NCI-H2196 treated with DMSO at 0.1 percent for 48 hours (cell line): Measurements from ENCODE around the gene FANK1.
"Not testable (repeated sequence)": the region's sequence is repeated elsewhere in the genome, so short reads cannot be mapped to it uniquely, and the experiment has no call there.

Experiments
- DNase-seq: peaks from one replicate; lab custom pipeline; 2025; ENCODE audit not compliant: unreplicated experiment; lab: John Stamatoyannopoulos, UW

FANK1 gene

DNA sequence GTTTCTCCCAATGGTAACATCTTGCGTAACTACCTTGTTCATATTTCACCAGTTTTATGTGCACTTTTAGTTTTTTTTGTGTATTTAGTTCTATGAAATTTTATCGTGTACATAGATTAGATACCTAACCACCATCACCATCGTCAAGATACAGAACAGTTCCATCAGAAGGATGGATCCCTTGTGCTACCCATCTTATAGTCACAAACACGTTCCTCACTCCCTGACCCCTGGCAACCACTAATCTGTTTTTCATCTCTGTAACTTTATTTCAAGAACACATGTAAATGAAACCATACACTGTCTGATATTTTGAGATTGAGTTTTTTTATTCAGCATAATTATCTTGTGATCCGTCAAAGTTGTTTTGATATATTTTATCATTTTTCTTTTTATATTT lies 29.9 kb downstream of the FANK1 start:
- no peak for DNase-seq

DNA sequence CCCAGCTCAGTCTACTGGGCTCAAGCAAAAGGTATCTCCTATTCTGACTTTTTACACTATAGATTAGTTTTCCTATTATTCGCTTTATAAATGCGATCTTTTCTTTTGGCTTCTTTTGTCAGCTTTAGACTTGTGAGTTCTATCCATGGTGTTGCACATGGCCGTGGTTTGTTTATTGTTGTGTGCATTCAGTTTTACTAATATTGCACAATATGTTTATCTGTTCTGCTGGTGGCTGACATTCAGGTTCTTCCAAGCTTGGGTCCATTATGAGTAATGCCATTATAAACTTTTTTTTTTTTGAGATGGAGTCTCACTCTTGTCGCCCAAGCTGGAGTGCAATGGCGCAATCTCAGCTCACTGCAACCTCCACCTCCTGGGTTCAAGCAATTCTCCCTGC lies 30.9 kb downstream of the FANK1 start:
- not testable (repeated sequence) for DNase-seq

DNA sequence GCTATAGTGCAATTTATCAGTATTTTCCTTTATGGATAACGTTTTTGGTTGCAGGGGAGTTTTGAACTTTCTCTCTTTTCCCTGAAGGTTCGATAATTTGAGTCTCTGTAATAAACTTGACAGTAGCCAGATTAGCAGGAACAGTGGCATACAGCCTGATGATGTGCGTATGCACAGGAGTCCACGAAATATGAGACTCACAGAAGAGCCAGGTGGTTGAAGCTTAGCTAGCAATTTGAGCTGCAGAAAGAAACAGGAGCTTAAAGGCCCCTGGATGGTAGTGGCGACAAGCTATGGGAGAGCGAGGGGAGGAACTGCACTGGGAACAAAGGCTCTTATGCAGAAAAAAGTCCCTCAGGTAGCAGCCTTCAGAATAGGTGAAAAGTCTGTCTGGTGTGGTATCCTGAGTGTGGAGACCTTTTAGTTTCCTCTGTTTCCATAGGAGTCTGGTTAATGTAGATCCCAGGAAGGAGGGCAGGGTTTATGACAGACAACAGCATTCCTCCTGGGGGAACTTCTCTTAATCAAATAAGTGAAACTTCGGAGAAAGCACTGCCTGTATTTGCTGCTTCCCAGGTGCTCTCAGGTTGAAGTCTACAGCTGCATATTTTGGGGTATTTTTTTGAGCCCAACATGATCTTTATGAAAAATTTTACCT lies 32.7 kb downstream of the FANK1 start:
- DNase-seq: no peak

DNA sequence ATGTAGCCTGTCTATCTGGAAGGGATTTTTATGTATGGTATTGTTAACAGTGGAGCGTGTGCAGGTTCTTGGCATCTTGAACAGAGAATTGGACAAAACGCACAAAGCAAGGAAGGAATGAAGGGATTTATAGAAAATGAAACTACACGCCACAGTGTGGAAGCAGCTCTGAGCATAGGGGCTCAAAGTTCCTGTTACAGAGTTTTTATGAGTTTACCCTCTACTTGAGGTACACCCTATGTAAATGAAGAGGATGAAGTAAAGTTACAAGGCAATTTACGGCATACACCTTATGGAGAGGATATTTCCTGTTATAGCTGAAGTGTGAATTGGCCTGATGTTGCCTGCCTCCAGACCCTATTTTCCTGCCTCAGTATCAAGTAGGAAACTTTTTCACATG lies 33.3 kb downstream of the FANK1 start:
- DNase-seq: no peak

DNA sequence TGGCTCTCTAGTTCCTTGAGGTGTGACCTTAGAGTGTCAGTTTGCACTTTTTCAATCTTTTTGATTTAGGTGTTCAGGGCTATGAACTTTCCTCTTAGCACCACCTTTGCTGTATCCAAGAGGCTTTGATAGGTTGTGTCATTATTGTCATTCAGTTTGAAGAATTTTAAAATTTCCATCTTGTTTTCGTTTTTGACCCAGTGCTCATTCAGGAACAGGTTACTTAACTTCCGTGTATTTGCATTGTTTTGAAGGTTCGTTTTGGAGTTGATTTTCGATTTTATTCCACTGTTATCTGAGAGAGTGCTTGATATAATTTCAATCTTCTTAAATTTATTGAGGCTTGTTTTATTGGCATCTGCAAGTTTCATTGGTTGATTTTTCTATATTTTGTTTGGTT lies 37.3 kb downstream of the FANK1 start:
- DNase-seq: no peak

DNA sequence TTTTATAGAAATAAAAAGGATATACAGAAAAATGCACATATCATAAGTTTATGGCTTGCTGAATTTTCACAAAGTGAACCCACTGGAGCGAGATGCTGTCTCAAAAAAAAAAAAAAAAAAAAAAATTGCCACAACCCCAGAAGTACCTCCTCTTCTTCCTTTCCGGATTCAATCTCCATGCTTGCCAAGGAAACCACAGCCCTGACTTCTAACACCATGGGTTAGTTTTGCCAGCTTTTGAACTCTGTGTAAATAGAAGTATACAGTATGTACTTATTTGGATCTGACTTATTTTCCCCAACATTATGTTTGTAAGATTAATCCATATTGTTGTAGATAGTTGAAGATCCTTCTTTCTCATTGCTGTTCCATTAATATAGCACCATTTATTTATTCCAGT lies 40.0 kb downstream of the FANK1 start:
- DNase-seq: no peak

DNA sequence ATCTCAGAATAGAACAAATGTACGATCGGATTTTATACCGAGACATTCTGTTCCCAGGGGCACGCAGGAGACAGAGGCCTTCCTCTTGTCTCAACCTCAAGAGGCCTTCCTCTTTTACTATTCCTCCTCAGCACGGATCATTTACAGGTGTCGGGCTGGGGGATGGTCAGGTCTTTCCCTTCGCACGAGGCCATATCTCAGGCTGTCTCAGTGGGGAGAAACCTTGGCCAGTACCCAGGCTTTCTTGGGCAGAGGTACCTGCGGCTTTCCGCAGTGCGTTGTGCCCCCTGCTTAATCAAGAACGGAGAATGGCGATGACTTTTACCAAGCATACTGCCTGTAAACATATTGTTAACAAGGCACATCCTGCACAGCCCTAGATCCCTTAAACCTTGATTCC lies 44.2 kb downstream of the FANK1 start:
- DNase-seq: no peak

DNA sequence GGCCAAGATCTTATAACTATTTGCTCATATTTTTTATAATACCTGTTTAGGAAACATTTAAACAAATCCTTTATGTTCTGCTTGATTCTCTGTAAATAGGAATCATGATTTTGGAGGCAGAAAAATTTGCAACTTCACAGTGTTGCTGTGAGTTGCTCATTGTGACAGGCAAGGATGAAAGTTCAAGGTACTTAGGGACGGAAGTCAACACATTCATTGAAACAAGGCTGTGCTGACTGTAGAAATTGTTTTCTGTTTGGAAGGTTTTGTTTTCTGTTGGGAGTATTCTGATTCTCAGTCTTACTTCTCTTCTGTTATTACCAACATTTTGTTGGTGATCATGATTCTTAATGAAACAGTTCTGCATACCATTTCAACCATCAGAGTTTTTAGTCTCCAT lies 54.9 kb downstream of the FANK1 start:
- DNase-seq: no peak

DNA sequence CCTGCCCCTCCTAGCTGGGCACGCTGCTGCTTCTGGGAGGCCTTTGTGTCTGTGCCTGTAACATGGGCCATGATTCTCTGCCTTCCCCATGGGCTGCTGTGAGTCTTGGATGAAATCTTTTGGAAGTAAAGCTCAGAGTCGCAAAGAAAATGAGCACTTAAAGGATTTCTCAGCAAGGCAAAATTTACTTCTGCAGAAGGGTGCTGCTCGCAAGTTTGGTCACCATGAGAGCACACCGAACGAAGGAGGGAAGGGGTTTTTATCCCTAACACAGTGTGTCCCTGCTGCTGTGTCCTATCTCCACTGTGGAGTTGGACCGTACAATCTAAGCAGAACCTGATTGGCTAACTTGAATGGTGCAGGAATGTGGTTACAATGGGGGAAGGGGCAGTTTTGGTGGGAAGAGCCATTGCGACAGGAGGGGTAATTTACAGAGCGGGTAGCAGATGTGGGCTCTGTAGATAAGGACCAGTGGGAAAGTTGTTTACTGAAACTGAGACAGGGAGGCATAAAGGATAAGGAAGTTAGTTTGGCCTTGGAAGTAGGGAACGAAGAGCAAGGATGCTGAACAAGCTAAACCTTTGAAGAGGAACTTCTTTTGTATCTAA lies 57.5 kb downstream of the FANK1 start:
- no peak for DNase-seq

DNA sequence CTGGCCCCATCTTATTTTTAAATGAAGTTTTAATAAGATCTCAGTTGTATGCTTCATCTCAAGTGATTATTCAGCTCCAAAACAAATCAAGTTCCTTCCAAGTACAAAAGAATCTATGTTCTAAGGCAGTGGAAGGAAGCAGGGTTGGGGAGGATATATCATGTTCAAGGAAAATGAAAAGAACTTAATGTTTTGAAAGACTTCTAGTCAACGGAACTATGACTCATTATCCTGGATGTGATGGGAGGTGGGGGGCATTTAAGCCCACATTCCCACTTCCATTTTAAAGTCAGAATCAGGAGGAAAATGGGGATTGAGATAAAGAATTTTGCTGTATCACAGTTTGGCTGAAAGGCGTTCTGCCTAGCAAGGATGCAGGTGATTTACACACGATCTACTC lies 59.4 kb downstream of the FANK1 start:
- no peak for DNase-seq

DNA sequence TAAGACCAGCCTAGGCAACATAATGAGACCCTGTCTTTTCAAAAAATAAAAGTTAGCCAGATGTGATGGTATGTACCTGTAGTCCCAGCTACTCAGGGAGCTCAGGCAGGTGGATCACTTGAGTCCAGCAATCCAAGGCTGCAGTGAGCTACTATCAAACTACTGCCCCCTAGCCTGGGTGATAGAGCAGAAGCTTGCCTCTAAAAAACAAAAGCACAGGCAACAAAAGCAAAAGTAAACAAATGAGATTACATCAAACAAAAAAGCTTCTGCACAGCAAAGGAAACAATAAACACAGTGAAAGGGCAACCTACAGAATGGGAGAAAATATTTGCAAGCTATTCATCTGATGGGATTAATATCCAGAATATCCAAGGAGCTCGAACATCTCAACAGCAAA lies 65.4 kb downstream of the FANK1 start:
- DNase-seq: no peak

DNA sequence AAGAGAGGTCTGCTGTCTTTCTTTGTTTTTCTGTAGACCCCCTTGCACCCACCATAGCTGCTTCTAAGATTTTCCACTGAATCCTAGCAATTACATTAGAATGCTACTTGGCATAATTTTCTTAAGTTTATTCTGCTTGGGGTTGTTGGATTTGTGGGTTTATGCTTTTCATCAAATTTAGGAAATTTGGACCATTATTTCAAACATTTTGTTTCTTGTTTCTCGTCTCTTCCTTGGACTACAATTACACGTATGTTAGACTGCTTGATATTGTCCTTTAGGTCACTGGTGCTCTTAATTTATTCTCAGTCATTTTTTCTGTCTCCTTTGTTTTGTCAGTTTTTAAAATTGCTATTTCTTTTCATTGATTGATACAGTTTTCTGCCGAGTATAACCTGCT lies 65.8 kb downstream of the FANK1 start:
- DNase-seq: no peak

DNA sequence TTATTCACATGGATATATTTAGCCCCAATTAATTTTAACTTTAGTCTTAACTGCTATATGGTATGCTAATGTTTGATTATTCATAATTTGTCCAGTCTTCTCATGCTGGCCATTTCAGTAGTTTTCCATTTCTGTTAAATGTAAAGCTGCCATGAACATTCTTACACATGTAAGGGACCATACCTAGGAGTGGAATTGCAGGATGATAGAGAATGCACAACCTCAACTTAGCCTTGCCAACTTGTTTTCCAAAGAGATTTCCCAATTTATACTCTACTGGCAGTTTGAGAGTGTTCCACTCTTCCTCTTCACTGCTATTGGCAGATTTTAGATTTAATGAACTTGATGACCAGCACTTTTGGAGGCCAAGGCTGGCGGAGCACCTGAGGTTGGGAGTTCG lies 68.2 kb downstream of the FANK1 start:
- DNase-seq: no peak

DNA sequence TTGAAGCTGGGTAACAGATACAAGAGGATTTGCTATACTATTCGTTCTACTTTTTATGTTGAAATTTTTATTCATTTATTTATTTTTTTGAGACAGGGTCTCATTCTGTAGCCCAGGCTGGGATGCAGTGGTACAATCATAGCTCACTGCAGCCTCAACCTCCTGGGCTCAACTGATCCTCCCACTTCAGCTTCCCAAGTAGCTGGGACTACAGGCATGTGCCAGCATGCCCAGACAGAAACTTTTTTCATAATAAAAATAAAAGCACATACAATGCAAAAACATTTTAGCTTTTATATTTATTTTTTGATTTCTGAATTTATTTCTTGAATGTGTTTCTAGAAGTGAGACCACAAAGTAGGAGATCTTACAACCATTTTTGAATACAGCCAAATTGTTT lies 71.2 kb downstream of the FANK1 start:
- DNase-seq: no peak

DNA sequence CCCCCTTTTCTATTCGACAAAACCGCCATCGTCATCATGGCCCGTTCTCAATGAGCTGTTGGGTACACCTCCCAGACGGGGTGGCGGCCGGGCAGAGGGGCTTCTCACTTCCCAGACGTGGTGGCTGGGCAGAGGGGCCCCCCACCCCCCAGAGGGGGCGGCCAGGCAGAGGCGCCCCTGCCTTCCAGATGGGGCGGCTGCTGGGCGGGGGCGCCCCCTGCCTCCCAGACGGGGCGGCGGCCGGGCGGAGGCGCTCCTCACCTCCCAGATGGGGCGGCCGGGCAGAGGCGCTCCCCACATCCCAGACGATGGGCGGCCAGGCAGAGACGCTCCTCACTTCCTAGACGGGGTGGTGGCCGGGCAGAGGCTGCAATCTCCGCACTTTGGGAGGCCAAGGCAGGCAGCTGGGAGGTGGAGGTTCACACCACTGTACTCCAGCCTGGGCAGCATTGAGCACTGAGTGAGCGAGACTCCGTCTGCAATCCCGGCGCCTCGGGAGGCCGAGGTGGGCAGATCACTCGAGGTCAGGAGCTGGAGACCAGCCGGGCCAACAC lies 73.8 kb downstream of the FANK1 start:
- DNase-seq: not testable (repeated sequence)

DNA sequence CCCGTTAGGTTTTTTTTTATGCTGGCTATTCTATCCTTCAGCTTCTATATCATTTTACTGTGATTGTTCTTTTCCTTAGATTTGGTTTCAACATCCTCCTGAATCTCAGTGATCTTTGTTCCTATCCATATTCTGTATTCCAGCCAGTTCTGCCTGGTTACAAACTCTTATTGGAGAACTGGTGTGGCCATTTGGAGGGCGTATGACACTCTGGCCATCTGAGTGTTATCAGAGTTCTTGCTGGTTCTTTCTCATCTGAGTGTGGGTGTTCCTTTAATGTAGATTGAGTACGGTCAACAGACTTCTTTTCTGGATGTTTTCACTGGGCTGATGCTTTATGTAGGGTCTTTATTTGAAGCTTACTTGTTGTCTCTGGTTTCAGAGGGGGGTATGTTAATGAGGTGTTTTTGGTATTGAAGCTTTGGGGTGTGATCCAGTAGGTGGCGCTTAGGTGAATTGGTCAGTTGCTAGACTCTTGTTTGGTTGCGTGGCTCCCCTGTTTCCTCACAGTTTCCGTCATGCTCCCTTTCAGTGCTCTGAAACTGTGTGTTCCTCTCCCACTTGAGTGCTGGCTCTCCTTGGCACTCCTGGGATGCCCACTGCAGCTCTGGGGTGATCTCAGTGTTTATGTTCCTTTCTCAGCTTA lies 80.7 kb downstream of the FANK1 start:
- DNase-seq: no peak

DNA sequence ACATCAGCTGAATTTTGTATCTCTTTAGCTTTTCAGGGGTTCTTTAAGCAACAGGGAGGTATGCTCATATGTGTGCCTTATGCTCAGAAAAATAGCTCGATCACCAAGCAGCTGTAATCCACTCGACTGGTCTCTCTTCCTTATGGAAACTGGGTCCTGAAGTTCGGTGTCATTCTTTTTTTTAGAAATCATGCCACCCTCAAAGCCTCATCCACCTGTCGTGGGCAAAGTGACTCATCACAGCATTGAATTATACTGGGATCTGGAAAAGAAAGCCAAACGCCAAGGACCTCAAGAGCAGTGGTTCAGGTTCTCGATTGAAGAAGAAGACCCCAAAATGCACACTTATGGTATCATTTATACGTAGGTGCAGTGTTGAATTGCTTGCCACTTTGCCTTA lies 83.6 kb downstream of the FANK1 start:
- DNase-seq: no peak

DNA sequence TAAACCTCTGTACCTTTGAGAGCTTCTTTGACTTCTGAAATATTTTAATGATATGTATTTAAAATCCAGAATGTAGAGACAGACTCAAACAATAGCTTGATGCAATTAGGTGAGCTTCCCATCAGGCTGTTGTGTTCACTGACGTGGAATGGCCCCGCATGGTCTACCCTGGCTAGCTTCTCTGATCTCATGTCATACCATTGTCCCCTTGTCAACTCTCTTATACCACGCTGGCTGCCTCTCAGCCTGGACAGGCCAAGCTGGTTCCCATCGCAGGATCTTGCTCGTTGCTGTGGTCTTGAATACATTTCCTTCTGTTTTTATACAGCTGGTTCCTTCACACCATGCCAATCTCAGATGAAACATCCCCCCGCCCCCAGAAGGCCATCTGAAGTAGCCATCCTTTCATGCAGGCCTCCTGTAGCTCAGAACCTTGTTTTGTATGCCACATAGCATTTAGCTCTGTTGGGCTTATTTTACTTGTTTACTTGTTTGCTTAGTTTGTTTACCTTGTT lies 84.2 kb downstream of the FANK1 start:
- no peak for DNase-seq

DNA sequence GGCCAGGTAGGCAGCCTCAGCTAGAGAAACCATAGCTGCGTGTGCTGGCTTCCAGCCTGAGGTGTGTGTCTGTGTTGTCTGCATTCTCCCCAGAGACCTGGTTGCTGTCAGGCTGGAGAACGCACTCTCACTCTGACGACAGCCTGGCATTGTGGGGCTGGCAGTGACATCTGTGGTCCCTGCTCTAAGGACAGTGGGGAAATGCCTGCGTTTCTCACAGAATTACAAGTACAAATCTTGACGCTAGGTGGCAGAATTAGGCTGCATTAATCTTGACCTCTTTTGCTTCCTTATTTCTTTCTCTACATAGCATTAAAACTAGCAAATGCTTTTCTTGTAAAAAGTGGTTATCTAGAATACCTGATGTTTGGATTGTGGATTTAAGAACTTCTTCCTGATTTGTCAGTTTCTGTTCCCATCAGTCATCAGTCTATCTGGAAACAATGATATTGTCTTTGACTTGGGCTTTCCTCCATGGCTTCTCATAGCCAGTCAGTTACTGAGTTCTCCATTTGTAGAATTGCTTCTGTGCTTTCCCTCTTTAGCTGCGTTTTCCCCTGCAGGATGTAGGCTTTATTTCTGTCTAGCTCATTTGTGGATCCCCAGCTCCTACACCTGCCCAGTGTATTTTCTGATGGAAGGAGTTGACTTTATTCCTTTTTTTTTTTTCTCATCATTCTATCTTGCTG lies 86.0 kb downstream of the FANK1 start:
- DNase-seq: peak; percentile 23

DNA sequence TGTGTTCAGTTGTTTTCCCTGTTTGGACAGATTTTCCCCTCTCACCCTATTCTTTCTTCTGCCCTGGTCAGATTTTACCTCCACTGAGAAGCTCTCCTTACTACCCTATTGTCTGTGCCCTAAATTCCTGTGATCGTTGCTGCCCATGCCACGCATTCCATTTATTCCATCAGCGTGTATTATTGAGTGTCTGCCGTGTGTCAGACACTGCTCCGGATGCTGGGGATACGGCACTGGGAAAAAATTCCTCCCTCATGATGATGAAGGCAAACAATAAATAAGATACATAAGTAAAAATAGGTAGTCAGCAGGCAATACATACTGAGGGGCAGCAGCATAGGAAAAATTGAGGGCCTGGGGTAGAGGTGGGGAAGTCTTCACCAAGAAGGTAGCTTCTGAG lies 86.8 kb downstream of the FANK1 start:
- no peak for DNase-seq

DNA sequence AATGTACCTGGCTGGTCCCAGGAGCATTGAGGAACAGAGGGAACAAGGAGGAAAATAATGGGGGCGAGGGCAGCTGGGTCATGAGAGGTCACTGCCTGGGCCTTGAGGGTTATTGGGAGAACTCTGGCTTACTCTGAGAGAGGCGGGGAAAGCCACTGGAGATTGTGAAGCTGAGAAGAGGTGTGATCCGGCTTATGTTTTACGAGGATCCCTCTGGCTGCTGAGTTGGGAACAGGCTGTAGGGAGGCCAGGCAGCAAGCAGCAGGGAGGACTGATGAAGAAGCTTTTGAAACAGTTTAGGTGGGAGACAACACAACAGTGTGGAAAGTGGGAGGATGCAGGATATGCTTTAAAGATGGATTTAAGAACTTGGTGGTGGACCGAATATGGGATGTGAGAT lies 87.3 kb downstream of the FANK1 start:
- DNase-seq: no peak

DNA sequence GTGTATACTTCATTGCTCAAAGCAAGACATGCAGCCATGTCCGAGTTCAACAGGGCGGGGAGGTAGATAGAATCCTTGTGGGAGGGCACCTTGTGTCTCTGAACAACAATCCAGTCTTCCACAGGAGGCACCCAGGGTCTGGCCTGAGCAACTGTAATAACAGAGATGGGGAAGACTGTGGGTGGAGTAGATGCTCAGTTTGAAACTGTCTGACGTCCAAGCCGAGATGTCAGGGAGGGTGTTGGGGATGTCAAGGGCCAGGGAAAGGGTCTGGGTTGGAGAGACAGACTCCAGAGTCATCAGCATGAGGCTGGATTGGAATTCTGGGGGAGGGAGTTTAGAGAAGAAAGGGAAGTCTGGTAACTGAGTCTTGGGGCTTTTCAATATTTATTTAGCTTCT lies 88.0 kb downstream of the FANK1 start:
- DNase-seq: no peak
